ENCODE data around the gene ZEB1. TPM values are rescaled to one million over a fixed set of nuclear protein-coding genes. Genes with fewer than 3 reads are reported as not detected.

Gene ZEB1
- total and polyA plus RNA-seq, 9 of the 15 experiments (the other 6 are each of a cell fraction or from before 2014, with no cell fraction given): 2.1 to 8.4 (median 4.9) TPM

- TF ChIP-seq ZNF445 (CRISPR knock-in tag; IDR thresholded peaks at IDR 0.05; ENCODE audit: low read depth) (no peak), HNRNPLL (IDR thresholded peaks at IDR 0.05; ENCODE audit: low read depth, low read length, poor library complexity, severe bottlenecking) (no peak), HDAC1 (IDR thresholded peaks at IDR 0.05) (no peak), BCOR (IDR thresholded peaks at IDR 0.05) (no peak), ZNF280A (IDR thresholded peaks at IDR 0.05; ENCODE audit: low read depth, partially characterized antibody) (no peak), EP400 (IDR thresholded peaks at IDR 0.05) (no peak), CREB3 (tag; conservative IDR thresholded peaks at IDR 0.05; ENCODE audit: low read depth) (no peak), ZNF586 (CRISPR knock-in tag; conservative IDR thresholded peaks at IDR 0.05) (no peak), TCF15 (CRISPR knock-in tag; IDR thresholded peaks at IDR 0.05) (no peak)
Measured at GRCh38 chr10:31574577-31574976, 255.6 kb downstream of the ZEB1 start (continued).
